Measurements from ENCODE around the gene ZC3HAV1.
A peak's percentile ranks its signal among the peaks of the same experiment; 100 is the strongest.

ZC3HAV1 gene

DNA sequence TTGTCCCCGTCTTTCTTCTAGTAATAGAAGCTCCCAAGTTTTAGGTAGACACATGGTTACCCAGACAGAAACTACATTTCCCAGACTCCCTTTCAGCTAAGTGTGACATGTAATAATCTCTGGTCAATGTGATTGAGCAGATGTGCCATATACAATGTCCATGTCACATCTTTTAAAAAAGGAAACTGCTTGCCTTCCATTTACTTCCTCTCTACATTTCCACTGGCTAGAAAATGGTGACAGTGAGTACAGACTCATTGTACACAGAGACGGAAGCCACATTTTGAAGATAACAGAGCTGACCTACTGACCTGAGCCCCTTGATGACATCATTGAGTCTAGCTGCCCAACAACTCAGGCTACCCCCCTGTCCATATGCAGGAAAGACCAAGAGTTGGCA, 21.3 kb downstream of the ZC3HAV1 start:
- H3K4me3 ChIP-seq (replicated peaks; ENCODE audit: insufficient read depth, low read length), result no peak overlapping the region
- no peak overlapping the region for H3K27ac ChIP-seq (replicated peaks)
- no peaks in the 10 kb centered on the region for H3K27me3 ChIP-seq (ENCODE audit: insufficient read depth, poor library complexity, severe bottlenecking)
- DNase-seq (ENCODE audit: low read depth in 1 of 2, low spot score in 1 of 2), result no peak
- TF ChIP-seq, protein P1, sequence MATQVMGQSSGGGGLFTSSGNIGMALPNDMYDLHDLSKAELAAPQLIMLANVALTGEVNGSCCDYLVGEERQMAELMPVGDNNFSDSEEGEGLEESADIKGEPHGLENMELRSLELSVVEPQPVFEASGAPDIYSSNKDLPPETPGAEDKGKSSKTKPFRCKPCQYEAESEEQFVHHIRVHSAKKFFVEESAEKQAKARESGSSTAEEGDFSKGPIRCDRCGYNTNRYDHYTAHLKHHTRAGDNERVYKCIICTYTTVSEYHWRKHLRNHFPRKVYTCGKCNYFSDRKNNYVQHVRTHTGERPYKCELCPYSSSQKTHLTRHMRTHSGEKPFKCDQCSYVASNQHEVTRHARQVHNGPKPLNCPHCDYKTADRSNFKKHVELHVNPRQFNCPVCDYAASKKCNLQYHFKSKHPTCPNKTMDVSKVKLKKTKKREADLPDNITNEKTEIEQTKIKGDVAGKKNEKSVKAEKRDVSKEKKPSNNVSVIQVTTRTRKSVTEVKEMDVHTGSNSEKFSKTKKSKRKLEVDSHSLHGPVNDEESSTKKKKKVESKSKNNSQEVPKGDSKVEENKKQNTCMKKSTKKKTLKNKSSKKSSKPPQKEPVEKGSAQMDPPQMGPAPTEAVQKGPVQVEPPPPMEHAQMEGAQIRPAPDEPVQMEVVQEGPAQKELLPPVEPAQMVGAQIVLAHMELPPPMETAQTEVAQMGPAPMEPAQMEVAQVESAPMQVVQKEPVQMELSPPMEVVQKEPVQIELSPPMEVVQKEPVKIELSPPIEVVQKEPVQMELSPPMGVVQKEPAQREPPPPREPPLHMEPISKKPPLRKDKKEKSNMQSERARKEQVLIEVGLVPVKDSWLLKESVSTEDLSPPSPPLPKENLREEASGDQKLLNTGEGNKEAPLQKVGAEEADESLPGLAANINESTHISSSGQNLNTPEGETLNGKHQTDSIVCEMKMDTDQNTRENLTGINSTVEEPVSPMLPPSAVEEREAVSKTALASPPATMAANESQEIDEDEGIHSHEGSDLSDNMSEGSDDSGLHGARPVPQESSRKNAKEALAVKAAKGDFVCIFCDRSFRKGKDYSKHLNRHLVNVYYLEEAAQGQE (IDR thresholded peaks at IDR 0.05; ENCODE audit: insufficient replicate concordance, low read depth), result no peak
- TF ChIP-seq POLR2AphosphoS5 (IDR thresholded peaks at IDR 0.05; ENCODE audit: low read depth) (no peak), SPI1 (IDR thresholded peaks at IDR 0.05; ENCODE audit: borderline replicate concordance, low read depth) (no peak), GABPA (IDR thresholded peaks at IDR 0.05; ENCODE audit: low read depth) (no peak)
- TF ChIP-seq, protein P2, sequence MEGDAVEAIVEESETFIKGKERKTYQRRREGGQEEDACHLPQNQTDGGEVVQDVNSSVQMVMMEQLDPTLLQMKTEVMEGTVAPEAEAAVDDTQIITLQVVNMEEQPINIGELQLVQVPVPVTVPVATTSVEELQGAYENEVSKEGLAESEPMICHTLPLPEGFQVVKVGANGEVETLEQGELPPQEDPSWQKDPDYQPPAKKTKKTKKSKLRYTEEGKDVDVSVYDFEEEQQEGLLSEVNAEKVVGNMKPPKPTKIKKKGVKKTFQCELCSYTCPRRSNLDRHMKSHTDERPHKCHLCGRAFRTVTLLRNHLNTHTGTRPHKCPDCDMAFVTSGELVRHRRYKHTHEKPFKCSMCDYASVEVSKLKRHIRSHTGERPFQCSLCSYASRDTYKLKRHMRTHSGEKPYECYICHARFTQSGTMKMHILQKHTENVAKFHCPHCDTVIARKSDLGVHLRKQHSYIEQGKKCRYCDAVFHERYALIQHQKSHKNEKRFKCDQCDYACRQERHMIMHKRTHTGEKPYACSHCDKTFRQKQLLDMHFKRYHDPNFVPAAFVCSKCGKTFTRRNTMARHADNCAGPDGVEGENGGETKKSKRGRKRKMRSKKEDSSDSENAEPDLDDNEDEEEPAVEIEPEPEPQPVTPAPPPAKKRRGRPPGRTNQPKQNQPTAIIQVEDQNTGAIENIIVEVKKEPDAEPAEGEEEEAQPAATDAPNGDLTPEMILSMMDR (IDR thresholded peaks at IDR 0.05; ENCODE audit: insufficient read depth, low read length), result no peak

DNA sequence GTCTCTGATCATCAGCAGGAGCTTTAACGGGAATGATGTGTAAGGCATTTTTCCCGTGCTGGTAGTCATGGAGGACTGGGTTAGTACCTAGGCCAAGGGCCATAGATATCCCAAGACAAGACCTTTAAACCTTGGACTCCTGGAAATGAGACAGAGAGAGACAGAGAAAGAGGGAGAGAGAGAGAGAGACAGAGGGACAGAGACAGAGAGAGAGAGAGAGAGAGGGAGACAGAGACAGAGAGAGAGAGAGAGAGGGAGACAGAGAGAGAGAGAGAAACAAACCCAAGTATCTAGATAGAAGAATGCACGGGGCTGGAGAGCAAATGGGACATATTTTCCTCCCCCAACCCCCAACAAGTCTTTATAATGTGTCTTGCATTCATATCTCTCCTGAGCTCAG, 22.3 kb downstream of the ZC3HAV1 start:
- no peak for DNase-seq (ENCODE audit: low read depth in 1 of 2, low spot score in 1 of 2)
- Histone ChIP-seq H3K4me3 (replicated peaks; ENCODE audit: insufficient read depth, low read length) (no peak overlapping the region), H3K27ac (replicated peaks) (no peak overlapping the region), H3K27me3 (ENCODE audit: insufficient read depth, poor library complexity, severe bottlenecking) (no peaks in the 10 kb centered on the region)
- TF ChIP-seq, protein P2 (IDR thresholded peaks at IDR 0.05; ENCODE audit: insufficient read depth, low read length), result no peak
- no peak for TF ChIP-seq SPI1 (IDR thresholded peaks at IDR 0.05; ENCODE audit: borderline replicate concordance, low read depth)
- TF ChIP-seq, protein P1 (IDR thresholded peaks at IDR 0.05; ENCODE audit: insufficient replicate concordance, low read depth), result no peak
- no peak for TF ChIP-seq GABPA (IDR thresholded peaks at IDR 0.05; ENCODE audit: low read depth)
- TF ChIP-seq POLR2AphosphoS5 (IDR thresholded peaks at IDR 0.05; ENCODE audit: low read depth), result no peak

DNA sequence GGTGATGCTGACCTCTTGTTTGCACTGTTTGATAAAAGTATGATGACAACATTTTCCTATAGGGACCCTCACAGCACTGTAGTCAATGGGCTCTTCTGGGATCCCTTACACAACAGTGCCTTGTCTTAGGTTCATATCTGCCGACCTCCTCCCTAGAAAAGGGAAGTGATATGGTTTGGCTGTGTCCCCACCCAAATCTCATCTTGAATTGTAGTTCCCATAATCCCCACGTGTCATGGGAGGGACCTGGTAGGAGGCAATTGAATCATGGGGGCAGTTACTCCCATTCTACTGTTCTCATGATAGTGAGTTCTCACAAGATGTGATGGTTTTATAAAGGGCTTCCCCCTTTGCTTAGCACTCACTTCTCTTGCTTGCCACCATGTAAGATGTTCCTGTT, 23.1 kb downstream of the ZC3HAV1 start:
- no peak for DNase-seq (ENCODE audit: low read depth in 1 of 2, low spot score in 1 of 2)
- Histone ChIP-seq H3K27ac (replicated peaks) (no peak overlapping the region), H3K4me3 (replicated peaks; ENCODE audit: insufficient read depth, low read length) (no peak overlapping the region), H3K27me3 (ENCODE audit: insufficient read depth, poor library complexity, severe bottlenecking) (no peaks in the 10 kb centered on the region)
- TF ChIP-seq POLR2AphosphoS5 (IDR thresholded peaks at IDR 0.05; ENCODE audit: low read depth), result no peak
- TF ChIP-seq, protein P2 (IDR thresholded peaks at IDR 0.05; ENCODE audit: insufficient read depth, low read length), result no peak
- TF ChIP-seq, protein P1 (IDR thresholded peaks at IDR 0.05; ENCODE audit: insufficient replicate concordance, low read depth), result no peak
- TF ChIP-seq GABPA (IDR thresholded peaks at IDR 0.05; ENCODE audit: low read depth), result no peak
- peak; percentile 66 for TF ChIP-seq SPI1 (IDR thresholded peaks at IDR 0.05; ENCODE audit: borderline replicate concordance, low read depth)

All from HL-60 (cell line).